Thoracic aorta (tissue), 2 donors: ENCODE measurements around the gene AKNA. TPM values are rescaled to one million over a fixed set of nuclear protein-coding genes. Genes with fewer than 3 reads are reported as not detected.
A peak's percentile ranks its signal among the peaks of the same experiment; 100 is the strongest.

Source experiments
- ATAC-seq: fragments of 150-250 bp; one replicate; pipeline ENCODE4 v1.8.0; 2017; ENCODE audit warnings: low read depth; ENCODE audit not compliant: insufficient number of reproducible peaks, low FRiP score
- DNase-seq: peaks from one replicate; pipeline ENCODE4 v3.0.0-alpha.2; 2020; ENCODE audit warnings: low spot score
- H3K27ac ChIP-seq, 2 donors: fragments of 200-600 bp; sonication (generic); 1 replicate in 1 of 2; 2 replicates in 1 of 2; pipeline ENCODE4 v1.5.1; 2016; ENCODE audit warnings: mild to moderate bottlenecking in 2 of 2, moderate library complexity in 2 of 2
- H3K27me3 ChIP-seq: fragments of 200-600 bp; sonication (generic); replicated peaks from 2 replicates; pipeline ENCODE4 v1.6.0; 2016; ENCODE audit warnings: mild to moderate bottlenecking; ENCODE audit not compliant: insufficient read depth
- H3K36me3 ChIP-seq: fragments of 200-600 bp; sonication (generic); one replicate; pipeline ENCODE4 v1.5.1; 2016
- H3K4me1 ChIP-seq, 2 donors: fragments of 200-600 bp; sonication (generic); 1 replicate in 1 of 2; 2 replicates in 1 of 2; pipeline versions ENCODE4 v1.5.1 to v1.6.0; 2016; ENCODE audit warnings: low read depth in 2 of 2, mild to moderate bottlenecking in 1 of 2; ENCODE audit not compliant: control insufficient read depth in 1 of 2
- H3K4me3 ChIP-seq: fragments of 200-600 bp; sonication (generic); 2 replicates; pipeline ENCODE4 v1.5.1; 2016; ENCODE audit warnings: mild to moderate bottlenecking
- H3K9me3 ChIP-seq: fragments of 200-600 bp; sonication (generic); 2 replicates; pipeline ENCODE4 v1.5.1; 2016
- CTCF ChIP-seq: fragments of 200-600 bp; sonication (generic); IDR thresholded peaks from one replicate; pipeline ENCODE4 v1.5.1; 2019; ENCODE audit warnings: antibody characterized with exemption
- total RNA-seq, 2 donors: library from RNA; depleted of rRNA; stranded (reverse); fragments of >200 nt; gene quantifications; one replicate each; pipeline versions ENCODE4 v1.1.0 to v1.2.3, GENCODE V29; 2016

The AKNA gene
- total RNA-seq, 2 donors from 2014 or later = 34.8 to 68.5 TPM

- H3K9me3 ChIP-seq = no peaks in the 10 kb centered on the region
- no peaks in the 10 kb centered on the region for H3K36me3 ChIP-seq
- peak overlapping the region; percentile 67 to 76 for H3K27ac ChIP-seq
- no peaks in the 10 kb centered on the region for H3K27me3 ChIP-seq
- no peak for ATAC-seq
- H3K4me1 ChIP-seq = peaks cover 31 to 87% of the 10 kb centered on the region in 2 donors
- no peak for TF ChIP-seq CTCF
- DNase-seq = no peak
- H3K4me3 ChIP-seq = no peak overlapping the region
These were observed 4.9 kb upstream of the AKNA start for GRCh38 chr9:114392749-114393112.

GRCh38 chr9:114390952-114391351 lies 3.2 kb upstream of the AKNA start:
- DNase-seq (no peak), ATAC-seq (no peak)
- TF ChIP-seq CTCF = no peak
- H3K36me3 ChIP-seq = no peaks in the 10 kb centered on the region
- H3K27me3 ChIP-seq = no peaks in the 10 kb centered on the region
- no peaks in the 10 kb centered on the region for H3K9me3 ChIP-seq
- peak overlapping the region; percentile 92 to 95 for H3K27ac ChIP-seq
- H3K4me3 ChIP-seq = no peak overlapping the region
- H3K4me1 ChIP-seq = peaks cover 30 to 74% of the 10 kb centered on the region in 2 donors

- no peak for ATAC-seq
- no peak for TF ChIP-seq CTCF
These were observed 2.0 kb upstream of the AKNA start for GRCh38 chr9:114389612-114390368.

GRCh38 chr9:114388764-114389375 lies 1.1 kb upstream of the AKNA start:
- H3K36me3 ChIP-seq = no peaks in the 10 kb centered on the region
- H3K27ac ChIP-seq = peak overlapping the region; percentile 92 to 95
- TF ChIP-seq CTCF = no peak
- peak overlapping the region; percentile 85 for H3K4me3 ChIP-seq
- no peak for ATAC-seq
- no peaks in the 10 kb centered on the region for H3K9me3 ChIP-seq
- peaks cover 40 to 74% of the 10 kb centered on the region in 2 donors for H3K4me1 ChIP-seq
- DNase-seq = no peak
- no peaks in the 10 kb centered on the region for H3K27me3 ChIP-seq

More at GRCh38 chr9:114389612-114390368, 2.0 kb upstream of the AKNA start:
- peak overlapping the region; percentile 92 to 95 for H3K27ac ChIP-seq
- H3K9me3 ChIP-seq = no peaks in the 10 kb centered on the region
- no peak overlapping the region for H3K4me3 ChIP-seq
- peaks cover 34 to 74% of the 10 kb centered on the region in 2 donors for H3K4me1 ChIP-seq
- H3K27me3 ChIP-seq = no peaks in the 10 kb centered on the region
- no peak for DNase-seq
- H3K36me3 ChIP-seq = no peaks in the 10 kb centered on the region

- ATAC-seq (no peak), DNase-seq (no peak)
- peak overlapping the region; percentile 92 to 95 for H3K27ac ChIP-seq
- H3K27me3 ChIP-seq = no peaks in the 10 kb centered on the region
- no peaks in the 10 kb centered on the region for H3K36me3 ChIP-seq
- H3K4me3 ChIP-seq = peak overlapping the region; percentile 85
- TF ChIP-seq CTCF = no peak
- H3K4me1 ChIP-seq = peaks cover 46 to 76% of the 10 kb centered on the region in 2 donors
- no peaks in the 10 kb centered on the region for H3K9me3 ChIP-seq
These were observed 538 bp upstream of the AKNA start for GRCh38 chr9:114388357-114388682.
